Right lobe of liver (tissue), 6 donors: ENCODE measurements around the gene JAM3. TPM values are rescaled to one million over a fixed set of nuclear protein-coding genes. Genes with fewer than 3 reads are reported as not detected.
"Not testable (repeated sequence)": the region's sequence is repeated elsewhere in the genome, so short reads cannot be mapped to it uniquely, and the experiment has no call there.

Experiments used
- ATAC-seq, 4 donors: fragments of 200-7000 bp; cut with Tn5 transposase; one replicate each; pipeline ENCODE4 v1.9.1; 2020; ENCODE audit warnings: mild to moderate bottlenecking in 4 of 4, moderate library complexity in 4 of 4
- DNase-seq, 3 donors: peaks; one replicate each; pipeline ENCODE4 v3.0.0-alpha.2; 2020
- H3K27ac ChIP-seq, 3 donors: fragments of 200-600 bp; one replicate each; pipeline ENCODE4 v1.8.0; 2022
- H3K27me3 ChIP-seq, 2 donors: fragments of 200-600 bp; one replicate each; pipeline ENCODE4 v1.8.0; 2022
- H3K36me3 ChIP-seq, 4 donors: fragments of 200-600 bp; sonication (generic) in 1 of 4; one replicate each; pipeline versions ENCODE4 v1.5.1 to v1.8.0; 2017 to 2022; ENCODE audit warnings: control low read depth in 1 of 4
- H3K4me1 ChIP-seq, 4 donors: fragments of 200-600 bp; sonication (generic) in 1 of 4; one replicate each; pipeline versions ENCODE4 v1.5.1 to v1.8.0; 2017 to 2022; ENCODE audit warnings: control low read depth in 1 of 4
- H3K4me3 ChIP-seq, 3 donors: fragments of 200-600 bp; one replicate each; pipeline ENCODE4 v1.8.0; 2022
- H3K9me3 ChIP-seq, 4 donors: fragments of 200-600 bp; sonication (generic) in 1 of 4; one replicate each; pipeline versions ENCODE4 v1.5.1 to v1.8.0; 2017 to 2022; ENCODE audit warnings: control low read depth in 1 of 4
- CTCF ChIP-seq, 4 donors: fragments of 200-600 bp in 3 of 4; fragments of 450-650 bp in 1 of 4; IDR thresholded peaks; one replicate each; pipeline versions ENCODE4 v1.5.1 to v1.8.0; 2016 to 2022; ENCODE audit warnings: antibody characterized with exemption in 4 of 4, mild to moderate bottlenecking in 2 of 4
- POLR2A ChIP-seq: fragments of 450-650 bp; IDR thresholded peaks from one replicate; pipeline ENCODE4 v1.6.1; 2017; ENCODE audit warnings: antibody characterized with exemption, mild to moderate bottlenecking
- WGBS: methylation state at CpG from one replicate; pipeline ENCODE4 v1.1.6; 2018; ENCODE audit warnings: low coverage, low lambda C conversion rate; ENCODE audit not compliant: insufficient coverage; ENCODE audit errors: missing lambda C conversion rate; 5-methylcytosine and 5-hydroxymethylcytosine counted together
- intact Hi-C, 2 donors: fragments of 100-400 bp; cut with DNase I; formaldehyde crosslinking; loops; one replicate each; pipeline versions ENCODE4 v1.11.2 to v1.14.1; 2022
- total RNA-seq, 6 experiments: library from RNA; depleted of rRNA in 2 of 6; stranded (reverse); fragments of >200 nt in 2 of 6; fragmentation: NEBNext Ultra II Directional in 3 of 6; extraction: Animal tissue kit (Norgen Biotek cat#: 25700) in 3 of 6; gene quantifications; one replicate each; pipeline versions ENCODE4 v1.1.0 to v1.2.4, GENCODE V29; 2016 to 2023
- donor health status: DM: no; HTN: yes; CAD: no.
- donor health status: DM: no; HTN: no; CAD: no.
- donor health status: DM: no; HTN: no; CAD: no.
- donor health status: DM: no; HTN: yes; CAD: no.
- donor health status: DM: no; HTN: yes; CAD: no.

Gene JAM3
- total RNA-seq, 6 experiments from 2014 or later = 0.86 to 2.5 (median 1.6) TPM

DNA sequence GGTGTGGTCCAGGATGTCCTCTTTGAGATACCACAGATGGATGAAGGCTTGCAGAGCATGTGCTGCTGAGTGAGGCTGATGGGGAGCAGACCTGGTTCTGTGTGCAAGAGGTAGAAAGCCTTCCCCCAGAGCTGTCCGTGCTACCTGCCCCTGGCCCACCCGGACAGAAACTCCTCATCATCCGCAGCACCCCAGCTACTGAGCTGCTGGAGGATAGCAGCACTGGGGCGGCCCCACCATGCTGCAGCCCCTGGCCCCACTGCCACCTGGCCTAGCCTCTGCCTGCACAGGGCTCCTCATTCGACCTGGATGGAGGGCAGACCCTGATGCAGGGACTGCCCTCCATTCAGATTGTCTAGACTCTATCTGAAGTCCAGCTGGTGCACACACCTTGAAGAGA, 104.4 kb downstream of the JAM3 start:
- H3K9me3 ChIP-seq = no peaks in the 10 kb centered on the region
- WGBS = no CpG with 5 or more reads among the region's 5 CpGs
- no peak overlapping the region for H3K4me3 ChIP-seq
- no peak overlapping the region for H3K27ac ChIP-seq
- no peaks in the 10 kb centered on the region for H3K27me3 ChIP-seq
- ATAC-seq (no peak), DNase-seq (no peak)
- H3K36me3 ChIP-seq = peaks cover 0 to 51% (median 12%) of the 10 kb centered on the region in 4 donors
- TF ChIP-seq POLR2A (no peak), CTCF (IDR thresholded peaks at IDR 0.05) (no peak)
- peaks cover 0 to 7% (median 0%) of the 10 kb centered on the region in 4 donors for H3K4me1 ChIP-seq
- intact Hi-C loops = no loop called here

- 97% methylated on average over 12 of the region's 13 CpGs for WGBS
- TF ChIP-seq CTCF (IDR thresholded peaks at IDR 0.05) = no peak
- H3K36me3 ChIP-seq = peaks cover 0 to 56% (median 10%) of the 10 kb centered on the region in 4 donors
Observed at GRCh38 chr11:134176284-134176683, 107.4 kb downstream of the JAM3 start.

DNA sequence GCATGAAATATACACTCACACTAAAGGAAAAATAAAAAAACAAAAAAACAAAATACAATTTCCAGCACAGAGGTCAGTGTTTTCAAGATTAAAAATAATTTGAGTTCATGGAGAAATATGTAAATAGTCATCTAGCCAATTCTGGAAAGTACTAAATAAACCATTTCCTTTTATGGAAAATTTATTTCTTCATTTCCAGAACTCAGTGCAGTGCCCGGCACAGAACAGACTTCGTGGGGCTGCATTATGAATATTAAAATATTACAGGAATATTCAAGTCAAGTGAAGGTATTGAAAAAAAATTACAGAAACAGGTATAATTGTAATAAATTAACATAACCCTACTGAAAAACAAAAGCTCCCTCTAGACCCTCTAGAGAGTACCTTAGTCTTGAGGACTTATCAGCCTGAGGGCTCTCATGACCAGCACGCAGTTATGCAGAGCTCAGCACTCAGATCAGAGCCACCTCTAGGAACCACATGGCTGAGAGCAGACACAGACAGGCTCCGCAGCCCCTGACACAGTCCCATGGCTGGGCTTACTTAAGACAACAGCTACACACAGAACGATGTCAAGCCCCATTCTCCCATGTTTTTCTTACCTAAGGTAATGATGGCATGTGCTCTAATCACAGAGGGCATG, 109.3 kb downstream of the JAM3 start:
- ATAC-seq (peak in 1 of 4 donors; percentile 43), DNase-seq (no peak)
- Histone ChIP-seq H3K36me3 (peaks cover 0 to 59% (median 10%) of the 10 kb centered on the region in 4 donors), H3K4me1 (no peaks in the 10 kb centered on the region), H3K4me3 (no peak overlapping the region), H3K27me3 (no peaks in the 10 kb centered on the region), H3K27ac (no peak overlapping the region), H3K9me3 (no peaks in the 10 kb centered on the region)
- TF ChIP-seq CTCF (IDR thresholded peaks at IDR 0.05) (no peak), POLR2A (no peak)
- intact Hi-C loops = no loop called here
- whole genome bisulfite sequencing = 59% methylated on average over 2 of the region's 5 CpGs

More at GRCh38 chr11:134176284-134176683, 107.4 kb downstream of the JAM3 start:
- H3K4me1 ChIP-seq = no peaks in the 10 kb centered on the region
- intact Hi-C loops = no loop called here
- DNase-seq (no peak), ATAC-seq (no peak)
- no peaks in the 10 kb centered on the region for H3K27me3 ChIP-seq
- no peaks in the 10 kb centered on the region for H3K9me3 ChIP-seq
- no peak overlapping the region for H3K4me3 ChIP-seq
- H3K27ac ChIP-seq = no peak overlapping the region

- Histone ChIP-seq H3K9me3 (no peaks in the 10 kb centered on the region), H3K27me3 (no peaks in the 10 kb centered on the region), H3K27ac (no peak overlapping the region), H3K4me1 (no peaks in the 10 kb centered on the region), H3K36me3 (peaks cover 0 to 50% (median 13%) of the 10 kb centered on the region in 4 donors), H3K4me3 (no peak overlapping the region)
- DNase-seq = no peak
- no peak for ATAC-seq
- no peak for TF ChIP-seq CTCF (IDR thresholded peaks at IDR 0.05)
- WGBS = 98% methylated on average over 4 of the region's 4 CpGs
- intact Hi-C loops = no loop called here
Observed at GRCh38 chr11:134181707-134182106, 112.8 kb downstream of the JAM3 start.

DNA sequence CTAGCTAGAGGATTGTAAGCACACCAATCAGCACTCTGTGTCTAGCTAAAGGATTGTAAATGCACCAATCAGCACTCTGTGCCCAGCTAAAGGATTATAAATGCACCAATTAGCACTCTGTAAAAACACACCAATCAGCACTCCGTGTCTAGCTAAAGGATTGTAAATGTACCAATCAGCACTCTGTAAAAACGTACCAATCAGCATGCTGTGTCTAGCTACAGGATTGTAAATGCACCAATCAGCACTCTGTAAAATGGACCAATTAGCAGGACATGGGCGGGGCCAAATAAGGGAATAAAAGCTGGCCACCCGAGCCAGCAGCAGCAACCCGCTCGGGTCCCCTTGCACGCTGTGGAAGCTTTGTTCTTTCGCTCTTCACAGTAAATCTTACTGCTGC, 119.2 kb downstream of the JAM3 start:
- H3K27ac ChIP-seq, H3K27me3 ChIP-seq, DNase-seq, H3K4me1 ChIP-seq, H3K9me3 ChIP-seq, H3K4me3 ChIP-seq, ATAC-seq, intact Hi-C loops: not testable (repeated sequence)
- peaks cover 0 to 56% (median 18%) of the 10 kb centered on the region in 4 donors for H3K36me3 ChIP-seq
- WGBS = 96% methylated on average over 8 of the region's 8 CpGs
